Testis (tissue), 2 donors: Measurements from ENCODE around the gene BAG5.

ENCODE experiments used
- CTCF ChIP-seq, 3 experiments: fragments of 450-650 bp in 2 of 3; fragments of 200-600 bp in 1 of 3; sonication (generic) in 1 of 3; IDR thresholded peaks; one replicate each; pipeline ENCODE4 v1.5.1; 2016 to 2019; ENCODE audit warnings: antibody characterized with exemption in 3 of 3, mild to moderate bottlenecking in 2 of 3, moderate library complexity in 1 of 3
- POLR2A ChIP-seq: fragments of 450-650 bp; IDR thresholded peaks from one replicate; pipeline ENCODE4 v1.6.1; 2017; ENCODE audit warnings: antibody characterized with exemption, mild to moderate bottlenecking, moderate library complexity

- TF ChIP-seq POLR2A (no peak), CTCF (IDR thresholded peaks at IDR 0.05) (no peak)
Observed at GRCh38 chr14:103545219-103545914, 17.1 kb downstream of the BAG5 start.
